K562 (cell line): ENCODE data around the gene HSD17B8. TPM values are rescaled to one million over a fixed set of nuclear protein-coding genes. Genes with fewer than 3 reads are reported as not detected.

Experiments
- ASH1L ChIP-seq: fragments of 450-650 bp; IDR thresholded peaks from 2 replicates; pipeline ENCODE4 v1.6.1; 2018; ENCODE audit warnings: borderline replicate concordance, mild to moderate bottlenecking, low read depth; ENCODE audit not compliant: partially characterized antibody
- GATAD2B ChIP-seq: fragments of 450-650 bp; IDR thresholded peaks from 2 replicates; pipeline ENCODE4 v1.6.1; 2017; ENCODE audit warnings: mild to moderate bottlenecking, borderline replicate concordance
- MAFG ChIP-seq: fragments of 450-650 bp; conservative IDR thresholded peaks from 2 replicates; pipeline ENCODE4 v1.6.1; 2016; ENCODE audit warnings: missing genetic modification characterization, missing compliant biosample characterization
- MAFK ChIP-seq: IDR thresholded peaks from 2 replicates; pipeline ENCODE4 v1.6.1; 2011; ENCODE audit warnings: low read length, improper control_type of control experiment
- PML ChIP-seq: IDR thresholded peaks from 2 replicates; pipeline ENCODE4 v1.6.1; 2012; ENCODE audit warnings: low read length, inconsistent platforms
- POLR3A ChIP-seq: IDR thresholded peaks from 2 replicates; pipeline ENCODE4 v1.6.1; 2011; ENCODE audit warnings: borderline replicate concordance, mild to moderate bottlenecking, moderate library complexity; ENCODE audit not compliant: insufficient read length, insufficient read depth; ENCODE audit errors: extremely low read depth
- SMARCA4 ChIP-seq: fragments of 450-650 bp; IDR thresholded peaks from 2 replicates; pipeline ENCODE4 v1.6.1; 2016
- ZMIZ1 ChIP-seq, 2 experiments: fragments of 150-350 bp in 1 of 2; IDR thresholded peaks; 2 replicates each; pipeline ENCODE4 v1.6.1; 2012 to 2016; ENCODE audit warnings: low read depth in 2 of 2, low read length in 2 of 2, mild to moderate bottlenecking in 1 of 2, moderate library complexity in 1 of 2
- ZNF347 ChIP-seq: fragments of 450-650 bp; formaldehyde crosslinking; IDR thresholded peaks from 2 replicates; pipeline ENCODE4 v1.4.0; 2020; ENCODE audit warnings: low read depth, mild to moderate bottlenecking, moderate library complexity
- ZSCAN29 ChIP-seq: fragments of 450-650 bp; IDR thresholded peaks from 2 replicates; pipeline ENCODE4 v1.6.1; 2017
- polyA plus RNA-seq, 8 experiments: library from polyadenylated mRNA; depleted of rRNA in 4 of 8; stranded (reverse) in 5 of 8; unstranded in 3 of 8; fragments of >200 nt; fragmentation: Nextera tagmentation in 2 of 8; fragmentation: Illumina TruSeq in 1 of 8; extraction: Ambion mirVana in 2 of 8; extraction: Trizol in 1 of 8; gene quantifications; 2 replicates each; pipeline versions ENCODE4 v1.2.1 to v1.2.3, GENCODE V29; 2011 to 2014; ENCODE audit warnings: inconsistent platforms in 1 of 8, missing spikeins in 1 of 8
- total RNA-seq, 7 experiments: library from RNA; depleted of rRNA in 6 of 7; stranded (reverse); fragments of >200 nt in 6 of 7; fragmentation: Illumina TruSeq in 2 of 7; extraction: Trizol in 2 of 7; gene quantifications; 2 replicates each; pipeline versions ENCODE4 v1.2.1 to v1.2.3, GENCODE V29; 2011 to 2021; ENCODE audit warnings: low replicate concordance in 1 of 7
- TF ChIP-seq, protein P1 (sequence below): sonication (generic); formaldehyde crosslinking; IDR thresholded peaks from 2 replicates; pipeline ENCODE4 v1.9.0; 2022; ENCODE audit warnings: mild to moderate bottlenecking, missing genetic modification reagents
- TF ChIP-seq, protein P2 (sequence below): fragments of 200-600 bp; sonication (generic); IDR thresholded peaks from one replicate; pipeline ENCODE4 v1.6.1; 2012; ENCODE audit warnings: mild to moderate bottlenecking, low read depth, low read length, inconsistent platforms

The HSD17B8 gene
- total and polyA plus RNA-seq, 9 of the 15 experiments (the other 6 are each of a cell fraction or from before 2014, with no cell fraction given): 3.7 to 35.2 (median 14.2) TPM

- TF ChIP-seq GATAD2B (no peak), ZMIZ1 (IDR thresholded peaks at IDR 0.05; ENCODE audit: low read depth in 2 of 2, low read length in 2 of 2) (no peak; a peak in 1 of 4 replicates), ASH1L (no peak), ZNF347 (CRISPR knock-in tag) (0 out of 2 replicates have a peak, but pooled peaks have one; percentile 53), PML (peak; percentile 79; the same call in 1 of the 2 replicates), ZSCAN29 (peak; percentile 21; the same call in 1 of the 2 replicates), MAFK (no peak), POLR3A (no peak), SMARCA4 (peak; percentile 33), MAFG (tag) (no peak)
- TF ChIP-seq, protein P1, sequence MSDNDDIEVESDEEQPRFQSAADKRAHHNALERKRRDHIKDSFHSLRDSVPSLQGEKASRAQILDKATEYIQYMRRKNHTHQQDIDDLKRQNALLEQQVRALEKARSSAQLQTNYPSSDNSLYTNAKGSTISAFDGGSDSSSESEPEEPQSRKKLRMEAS (CRISPR knock-in tag): peak; percentile 63
- TF ChIP-seq, protein P2, sequence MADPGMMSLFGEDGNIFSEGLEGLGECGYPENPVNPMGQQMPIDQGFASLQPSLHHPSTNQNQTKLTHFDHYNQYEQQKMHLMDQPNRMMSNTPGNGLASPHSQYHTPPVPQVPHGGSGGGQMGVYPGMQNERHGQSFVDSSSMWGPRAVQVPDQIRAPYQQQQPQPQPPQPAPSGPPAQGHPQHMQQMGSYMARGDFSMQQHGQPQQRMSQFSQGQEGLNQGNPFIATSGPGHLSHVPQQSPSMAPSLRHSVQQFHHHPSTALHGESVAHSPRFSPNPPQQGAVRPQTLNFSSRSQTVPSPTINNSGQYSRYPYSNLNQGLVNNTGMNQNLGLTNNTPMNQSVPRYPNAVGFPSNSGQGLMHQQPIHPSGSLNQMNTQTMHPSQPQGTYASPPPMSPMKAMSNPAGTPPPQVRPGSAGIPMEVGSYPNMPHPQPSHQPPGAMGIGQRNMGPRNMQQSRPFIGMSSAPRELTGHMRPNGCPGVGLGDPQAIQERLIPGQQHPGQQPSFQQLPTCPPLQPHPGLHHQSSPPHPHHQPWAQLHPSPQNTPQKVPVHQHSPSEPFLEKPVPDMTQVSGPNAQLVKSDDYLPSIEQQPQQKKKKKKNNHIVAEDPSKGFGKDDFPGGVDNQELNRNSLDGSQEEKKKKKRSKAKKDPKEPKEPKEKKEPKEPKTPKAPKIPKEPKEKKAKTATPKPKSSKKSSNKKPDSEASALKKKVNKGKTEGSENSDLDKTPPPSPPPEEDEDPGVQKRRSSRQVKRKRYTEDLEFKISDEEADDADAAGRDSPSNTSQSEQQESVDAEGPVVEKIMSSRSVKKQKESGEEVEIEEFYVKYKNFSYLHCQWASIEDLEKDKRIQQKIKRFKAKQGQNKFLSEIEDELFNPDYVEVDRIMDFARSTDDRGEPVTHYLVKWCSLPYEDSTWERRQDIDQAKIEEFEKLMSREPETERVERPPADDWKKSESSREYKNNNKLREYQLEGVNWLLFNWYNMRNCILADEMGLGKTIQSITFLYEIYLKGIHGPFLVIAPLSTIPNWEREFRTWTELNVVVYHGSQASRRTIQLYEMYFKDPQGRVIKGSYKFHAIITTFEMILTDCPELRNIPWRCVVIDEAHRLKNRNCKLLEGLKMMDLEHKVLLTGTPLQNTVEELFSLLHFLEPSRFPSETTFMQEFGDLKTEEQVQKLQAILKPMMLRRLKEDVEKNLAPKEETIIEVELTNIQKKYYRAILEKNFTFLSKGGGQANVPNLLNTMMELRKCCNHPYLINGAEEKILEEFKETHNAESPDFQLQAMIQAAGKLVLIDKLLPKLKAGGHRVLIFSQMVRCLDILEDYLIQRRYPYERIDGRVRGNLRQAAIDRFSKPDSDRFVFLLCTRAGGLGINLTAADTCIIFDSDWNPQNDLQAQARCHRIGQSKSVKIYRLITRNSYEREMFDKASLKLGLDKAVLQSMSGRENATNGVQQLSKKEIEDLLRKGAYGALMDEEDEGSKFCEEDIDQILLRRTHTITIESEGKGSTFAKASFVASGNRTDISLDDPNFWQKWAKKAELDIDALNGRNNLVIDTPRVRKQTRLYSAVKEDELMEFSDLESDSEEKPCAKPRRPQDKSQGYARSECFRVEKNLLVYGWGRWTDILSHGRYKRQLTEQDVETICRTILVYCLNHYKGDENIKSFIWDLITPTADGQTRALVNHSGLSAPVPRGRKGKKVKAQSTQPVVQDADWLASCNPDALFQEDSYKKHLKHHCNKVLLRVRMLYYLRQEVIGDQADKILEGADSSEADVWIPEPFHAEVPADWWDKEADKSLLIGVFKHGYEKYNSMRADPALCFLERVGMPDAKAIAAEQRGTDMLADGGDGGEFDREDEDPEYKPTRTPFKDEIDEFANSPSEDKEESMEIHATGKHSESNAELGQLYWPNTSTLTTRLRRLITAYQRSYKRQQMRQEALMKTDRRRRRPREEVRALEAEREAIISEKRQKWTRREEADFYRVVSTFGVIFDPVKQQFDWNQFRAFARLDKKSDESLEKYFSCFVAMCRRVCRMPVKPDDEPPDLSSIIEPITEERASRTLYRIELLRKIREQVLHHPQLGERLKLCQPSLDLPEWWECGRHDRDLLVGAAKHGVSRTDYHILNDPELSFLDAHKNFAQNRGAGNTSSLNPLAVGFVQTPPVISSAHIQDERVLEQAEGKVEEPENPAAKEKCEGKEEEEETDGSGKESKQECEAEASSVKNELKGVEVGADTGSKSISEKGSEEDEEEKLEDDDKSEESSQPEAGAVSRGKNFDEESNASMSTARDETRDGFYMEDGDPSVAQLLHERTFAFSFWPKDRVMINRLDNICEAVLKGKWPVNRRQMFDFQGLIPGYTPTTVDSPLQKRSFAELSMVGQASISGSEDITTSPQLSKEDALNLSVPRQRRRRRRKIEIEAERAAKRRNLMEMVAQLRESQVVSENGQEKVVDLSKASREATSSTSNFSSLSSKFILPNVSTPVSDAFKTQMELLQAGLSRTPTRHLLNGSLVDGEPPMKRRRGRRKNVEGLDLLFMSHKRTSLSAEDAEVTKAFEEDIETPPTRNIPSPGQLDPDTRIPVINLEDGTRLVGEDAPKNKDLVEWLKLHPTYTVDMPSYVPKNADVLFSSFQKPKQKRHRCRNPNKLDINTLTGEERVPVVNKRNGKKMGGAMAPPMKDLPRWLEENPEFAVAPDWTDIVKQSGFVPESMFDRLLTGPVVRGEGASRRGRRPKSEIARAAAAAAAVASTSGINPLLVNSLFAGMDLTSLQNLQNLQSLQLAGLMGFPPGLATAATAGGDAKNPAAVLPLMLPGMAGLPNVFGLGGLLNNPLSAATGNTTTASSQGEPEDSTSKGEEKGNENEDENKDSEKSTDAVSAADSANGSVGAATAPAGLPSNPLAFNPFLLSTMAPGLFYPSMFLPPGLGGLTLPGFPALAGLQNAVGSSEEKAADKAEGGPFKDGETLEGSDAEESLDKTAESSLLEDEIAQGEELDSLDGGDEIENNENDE: no peak
Observed at GRCh38 chr6:33200219-33201146, 4.0 kb upstream of the HSD17B8 start, which contains the start of the genes RXRB and SLC39A7 (continued).
